Chondrocyte (in vitro differentiated cells): Measurements from ENCODE around the gene PM20D1. TPM values are rescaled to one million over a fixed set of nuclear protein-coding genes. Genes with fewer than 3 reads are reported as not detected.
A peak's percentile ranks its signal among the peaks of the same experiment; 100 is the strongest.

Source experiments
- DNase-seq: peaks from one replicate; pipeline ENCODE4 v3.0.0; 2021; ENCODE audit warnings: mixed read lengths, low spot score
- H3K27ac Mint-ChIP-seq: one replicate; pipeline ENCODE4 v1.8.0; 2021; ENCODE audit warnings: mild to moderate bottlenecking, moderate library complexity, mixed read lengths; ENCODE audit not compliant: unreplicated experiment
- H3K27me3 Mint-ChIP-seq: 2 replicates; pipeline ENCODE4 v1.8.0; 2021; ENCODE audit warnings: low read depth, mixed read lengths
- H3K36me3 Mint-ChIP-seq: 2 replicates; pipeline ENCODE4 v1.8.0; 2021; ENCODE audit warnings: low read depth, mixed read lengths
- H3K4me1 Mint-ChIP-seq: 2 replicates; pipeline ENCODE4 v1.8.0; 2021; ENCODE audit warnings: low read depth, mild to moderate bottlenecking, mixed read lengths
- H3K4me3 Mint-ChIP-seq: one replicate; pipeline ENCODE4 v1.8.0; 2021; ENCODE audit warnings: mild to moderate bottlenecking, moderate library complexity, mixed read lengths; ENCODE audit not compliant: unreplicated experiment
- H3K9me3 Mint-ChIP-seq: 2 replicates; pipeline ENCODE4 v1.8.0; 2021; ENCODE audit warnings: low read depth, mixed read lengths
- total RNA-seq: library from RNA; stranded (reverse); gene quantifications from 3 replicates; pipeline ENCODE4 v1.2.1, GENCODE V29; 2021
- TF ChIP-seq, protein P1 (sequence below): fragments of 200-600 bp; sonication (generic); IDR thresholded peaks from 2 replicates; pipeline ENCODE4 v1.5.0; 2021; ENCODE audit warnings: antibody characterized with exemption, mild to moderate bottlenecking, moderate library complexity

The PM20D1 gene
- total RNA-seq, 1 donor from 2014 or later = not detected

DNA sequence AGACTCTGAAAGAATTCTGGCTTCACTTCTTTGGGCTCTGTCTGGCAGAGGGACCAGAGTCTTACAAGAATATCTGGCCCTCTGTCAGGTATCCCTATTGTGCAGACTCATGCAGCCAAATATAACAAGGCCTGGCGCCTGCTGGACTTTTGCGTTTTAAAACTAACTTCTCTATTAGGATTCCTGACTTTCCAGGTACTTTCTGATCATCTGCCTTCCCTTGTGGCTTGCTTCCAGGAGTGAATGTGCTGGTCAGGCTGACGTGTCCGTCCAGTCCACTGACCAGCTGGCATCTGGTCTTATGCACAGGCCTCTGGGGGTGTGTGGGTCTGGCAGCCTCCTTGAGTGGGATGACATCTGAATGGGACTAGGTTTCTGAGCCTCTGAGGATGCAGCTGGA, 66.0 kb downstream of the PM20D1 start:
- Mint-ChIP-seq H3K27me3 (no peaks in the 10 kb centered on the region), H3K36me3 (no peaks in the 10 kb centered on the region), H3K4me3 (no peak overlapping the region), H3K4me1 (no peaks in the 10 kb centered on the region), H3K27ac (no peak overlapping the region), H3K9me3 (no peaks in the 10 kb centered on the region)
- TF ChIP-seq, protein P1, sequence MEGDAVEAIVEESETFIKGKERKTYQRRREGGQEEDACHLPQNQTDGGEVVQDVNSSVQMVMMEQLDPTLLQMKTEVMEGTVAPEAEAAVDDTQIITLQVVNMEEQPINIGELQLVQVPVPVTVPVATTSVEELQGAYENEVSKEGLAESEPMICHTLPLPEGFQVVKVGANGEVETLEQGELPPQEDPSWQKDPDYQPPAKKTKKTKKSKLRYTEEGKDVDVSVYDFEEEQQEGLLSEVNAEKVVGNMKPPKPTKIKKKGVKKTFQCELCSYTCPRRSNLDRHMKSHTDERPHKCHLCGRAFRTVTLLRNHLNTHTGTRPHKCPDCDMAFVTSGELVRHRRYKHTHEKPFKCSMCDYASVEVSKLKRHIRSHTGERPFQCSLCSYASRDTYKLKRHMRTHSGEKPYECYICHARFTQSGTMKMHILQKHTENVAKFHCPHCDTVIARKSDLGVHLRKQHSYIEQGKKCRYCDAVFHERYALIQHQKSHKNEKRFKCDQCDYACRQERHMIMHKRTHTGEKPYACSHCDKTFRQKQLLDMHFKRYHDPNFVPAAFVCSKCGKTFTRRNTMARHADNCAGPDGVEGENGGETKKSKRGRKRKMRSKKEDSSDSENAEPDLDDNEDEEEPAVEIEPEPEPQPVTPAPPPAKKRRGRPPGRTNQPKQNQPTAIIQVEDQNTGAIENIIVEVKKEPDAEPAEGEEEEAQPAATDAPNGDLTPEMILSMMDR = no peak
- no peak for DNase-seq

- no peak overlapping the region for H3K4me3 Mint-ChIP-seq
- H3K36me3 Mint-ChIP-seq = no peaks in the 10 kb centered on the region
- no peaks in the 10 kb centered on the region for H3K27me3 Mint-ChIP-seq
- H3K4me1 Mint-ChIP-seq = no peaks in the 10 kb centered on the region
- H3K27ac Mint-ChIP-seq = no peak overlapping the region
- no peak for DNase-seq
- TF ChIP-seq, protein P1 = no peak
- H3K9me3 Mint-ChIP-seq = no peaks in the 10 kb centered on the region
These were observed 66.5 kb downstream of the PM20D1 start for GRCh38 chr1:205783433-205783795.

GRCh38 chr1:205782627-205783432, 67.1 kb downstream of the PM20D1 start:
- Mint-ChIP-seq H3K4me1 (no peaks in the 10 kb centered on the region), H3K9me3 (no peaks in the 10 kb centered on the region), H3K36me3 (no peaks in the 10 kb centered on the region), H3K4me3 (no peak overlapping the region), H3K27me3 (no peaks in the 10 kb centered on the region), H3K27ac (no peak overlapping the region)
- no peak for DNase-seq
- TF ChIP-seq, protein P1 = no peak

- peaks cover 8% of the 10 kb centered on the region for H3K4me1 Mint-ChIP-seq
- H3K4me3 Mint-ChIP-seq = no peak overlapping the region
- no peaks in the 10 kb centered on the region for H3K9me3 Mint-ChIP-seq
These were observed 69.6 kb downstream of the PM20D1 start for GRCh38 chr1:205780335-205780734.

More at GRCh38 chr1:205780335-205780734, 69.6 kb downstream of the PM20D1 start:
- no peak for DNase-seq
- Mint-ChIP-seq H3K27me3 (no peaks in the 10 kb centered on the region), H3K27ac (peak overlapping the region; percentile 34), H3K36me3 (no peaks in the 10 kb centered on the region)
- TF ChIP-seq, protein P1 = no peak

Other genes starting within 250 kb of the PM20D1 start
- 33.0 to 37.2 TPM (median 35.6 TPM) in 3 replicates for gene ELK4, start 218.1 kb downstream of the PM20D1 start, total RNA-seq
- 1.6 to 2.9 TPM (median 2.9 TPM) in 3 replicates for gene SLC45A3, start 169.6 kb downstream of the PM20D1 start, total RNA-seq
- 189 to 223 TPM (median 203 TPM) in 3 replicates for gene NUCKS1, start 100.0 kb downstream of the PM20D1 start, total RNA-seq
- 17.6 to 27.4 TPM (median 25.5 TPM) in 3 replicates for gene RAB29, start 74.7 kb downstream of the PM20D1 start, total RNA-seq
- gene SLC41A1, start 36.9 kb downstream of the PM20D1 start, total RNA-seq = 21.8 to 23.6 TPM (median 23.5 TPM) in 3 replicates
- gene SLC26A9, start 93.3 kb upstream of the PM20D1 start, total RNA-seq = not detected in 3 replicates
- gene RAB7B, start 153.3 kb upstream of the PM20D1 start, total RNA-seq = 3.5 to 4.5 TPM (median 4.4 TPM) in 3 replicates
- not detected in 3 replicates for gene CTSE, start 173.8 kb upstream of the PM20D1 start, total RNA-seq
- not detected in 3 replicates for gene RHEX, start 203.0 kb upstream of the PM20D1 start, total RNA-seq